Coronary artery (tissue), 2 donors: ENCODE results near the gene MEIS1.

Experiments used
- DNase-seq: peaks from one replicate; pipeline ENCODE4 v3.0.0-alpha.2; 2017; ENCODE audit warnings: low spot score
- H3K27ac ChIP-seq, 2 donors: fragments of 200-600 bp; sonication (generic); one replicate each; pipeline ENCODE4 v1.5.1; 2016 to 2019
- H3K4me3 ChIP-seq: fragments of 200-600 bp; sonication (generic); 2 replicates; pipeline ENCODE4 v1.5.1; 2016; ENCODE audit warnings: mild to moderate bottlenecking, moderate library complexity
- CTCF ChIP-seq: fragments of 200-600 bp; sonication (generic); IDR thresholded peaks from one replicate; pipeline ENCODE4 v1.5.1; 2019; ENCODE audit warnings: antibody characterized with exemption

Gene MEIS1

DNA sequence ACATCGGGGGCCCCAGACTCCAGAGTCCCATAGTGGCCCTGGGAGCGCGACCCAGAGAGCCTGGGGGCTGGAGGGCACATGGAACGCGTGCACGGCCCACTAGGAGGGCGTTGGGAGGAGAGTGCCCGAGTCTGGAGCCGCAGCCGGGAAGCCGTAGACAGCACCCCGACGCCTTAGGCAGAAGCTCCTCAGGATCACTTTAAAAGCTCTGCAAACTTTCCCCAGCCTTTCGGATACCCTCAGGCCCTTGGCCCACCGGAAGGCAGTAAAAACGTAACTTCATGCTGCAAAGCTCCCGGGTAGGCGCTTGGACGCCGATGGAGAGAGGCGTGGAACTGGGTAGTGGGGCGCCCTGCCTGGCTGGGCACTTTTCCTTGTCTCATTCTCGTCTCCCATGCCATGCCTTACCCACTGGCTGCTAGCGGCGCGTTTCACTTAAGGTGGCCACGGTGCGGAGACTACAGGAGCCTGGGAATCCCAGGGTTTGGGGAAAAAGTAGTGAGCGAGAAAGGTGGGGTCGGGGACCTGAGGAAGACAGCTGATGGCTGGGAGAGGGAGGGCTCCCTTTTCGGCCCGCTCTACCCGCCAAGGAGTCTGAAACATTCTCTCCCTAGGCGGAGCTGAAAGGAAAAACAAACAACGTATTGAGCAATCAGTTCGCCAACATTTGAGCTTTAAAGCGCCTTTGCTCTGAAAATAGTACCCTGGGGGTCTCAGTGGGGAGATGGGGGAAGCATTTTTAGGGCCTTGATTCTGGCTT is 141.8 kb downstream of the MEIS1 start:
- no peak for TF ChIP-seq CTCF
- peak; percentile 73 for DNase-seq
- no peak overlapping the region for H3K27ac ChIP-seq
- H3K4me3 ChIP-seq: peak overlapping the region; percentile 77

- H3K4me3 ChIP-seq: peak overlapping the region; percentile 77
- no peak for TF ChIP-seq CTCF
- H3K27ac ChIP-seq: no peak overlapping the region
Observed at GRCh38 chr2:66577321-66578053, 142.6 kb downstream of the MEIS1 start.

DNA sequence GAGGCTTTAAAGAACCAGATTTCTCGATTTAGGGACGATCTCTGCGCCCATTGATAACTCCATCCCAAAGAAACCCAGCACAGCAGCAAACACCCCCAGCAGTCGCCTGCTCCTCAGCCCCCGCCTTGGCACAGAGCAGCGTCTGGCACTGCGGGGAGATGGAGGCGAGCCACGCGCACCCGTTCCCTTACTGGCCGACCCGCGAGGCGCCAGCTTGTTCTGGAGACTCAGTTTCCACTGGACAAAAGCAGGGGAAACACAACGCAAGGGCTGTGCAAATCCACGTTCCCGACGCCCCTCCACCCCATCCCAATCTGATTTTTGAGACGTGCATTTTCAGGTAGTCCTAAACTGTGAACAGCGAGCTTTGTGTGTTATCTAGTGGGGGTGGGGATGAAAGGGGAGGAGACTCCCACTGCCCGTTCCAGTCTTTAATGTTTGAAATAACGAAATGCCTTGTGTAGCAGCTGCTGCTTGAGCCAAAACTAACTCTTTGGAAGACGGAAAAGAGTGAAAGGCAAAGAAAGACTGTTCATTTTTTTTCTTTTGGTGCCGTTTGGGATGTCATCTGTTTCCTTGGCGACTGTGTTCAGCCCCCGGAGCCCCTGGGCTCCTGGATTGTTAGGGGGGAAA is 143.2 kb downstream of the MEIS1 start:
- TF ChIP-seq CTCF: no peak
- Histone ChIP-seq H3K4me3 (peak overlapping the region; percentile 2), H3K27ac (no peak overlapping the region)
- no peak for DNase-seq

More at GRCh38 chr2:66577321-66578053, 142.6 kb downstream of the MEIS1 start:
- DNase-seq: no peak

GRCh38 chr2:66578687-66579106 is 143.8 kb downstream of the MEIS1 start:
- no peak overlapping the region for H3K27ac ChIP-seq
- no peak for TF ChIP-seq CTCF
- no peak for DNase-seq
- H3K4me3 ChIP-seq: no peak overlapping the region

GRCh38 chr2:66579186-66580126 is 144.5 kb downstream of the MEIS1 start:
- no peak for DNase-seq
- no peak overlapping the region for H3K27ac ChIP-seq
- TF ChIP-seq CTCF: no peak
- H3K4me3 ChIP-seq: no peak overlapping the region
